ENCODE results near the gene SINHCAF. TPM values are rescaled to one million over a fixed set of nuclear protein-coding genes. Genes with fewer than 3 reads are reported as not detected.
A peak's percentile ranks its signal among the peaks of the same experiment; 100 is the strongest.

The SINHCAF gene
- total RNA-seq, 6 experiments from 2014 or later, result 10.3 to 24.5 (median 16.0) TPM

- Mint-ChIP-seq H3K4me1 (ENCODE audit: low read depth) (peaks cover 52% of the 10 kb centered on the region), H3K27ac (peak overlapping the region; percentile 67), H3K27me3 (ENCODE audit: insufficient read depth) (no peaks in the 10 kb centered on the region), H3K4me3 (peak overlapping the region; percentile 86), H3K36me3 (ENCODE audit: low read depth) (peaks cover 5% of the 10 kb centered on the region), H3K9me3 (no peaks in the 10 kb centered on the region)
- no peak for DNase-seq
- TF ChIP-seq, protein P1, sequence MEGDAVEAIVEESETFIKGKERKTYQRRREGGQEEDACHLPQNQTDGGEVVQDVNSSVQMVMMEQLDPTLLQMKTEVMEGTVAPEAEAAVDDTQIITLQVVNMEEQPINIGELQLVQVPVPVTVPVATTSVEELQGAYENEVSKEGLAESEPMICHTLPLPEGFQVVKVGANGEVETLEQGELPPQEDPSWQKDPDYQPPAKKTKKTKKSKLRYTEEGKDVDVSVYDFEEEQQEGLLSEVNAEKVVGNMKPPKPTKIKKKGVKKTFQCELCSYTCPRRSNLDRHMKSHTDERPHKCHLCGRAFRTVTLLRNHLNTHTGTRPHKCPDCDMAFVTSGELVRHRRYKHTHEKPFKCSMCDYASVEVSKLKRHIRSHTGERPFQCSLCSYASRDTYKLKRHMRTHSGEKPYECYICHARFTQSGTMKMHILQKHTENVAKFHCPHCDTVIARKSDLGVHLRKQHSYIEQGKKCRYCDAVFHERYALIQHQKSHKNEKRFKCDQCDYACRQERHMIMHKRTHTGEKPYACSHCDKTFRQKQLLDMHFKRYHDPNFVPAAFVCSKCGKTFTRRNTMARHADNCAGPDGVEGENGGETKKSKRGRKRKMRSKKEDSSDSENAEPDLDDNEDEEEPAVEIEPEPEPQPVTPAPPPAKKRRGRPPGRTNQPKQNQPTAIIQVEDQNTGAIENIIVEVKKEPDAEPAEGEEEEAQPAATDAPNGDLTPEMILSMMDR (IDR thresholded peaks at IDR 0.05), result no peak
Measured at GRCh38 chr12:31316891-31317290, 9.1 kb downstream of the SINHCAF start.

DNA sequence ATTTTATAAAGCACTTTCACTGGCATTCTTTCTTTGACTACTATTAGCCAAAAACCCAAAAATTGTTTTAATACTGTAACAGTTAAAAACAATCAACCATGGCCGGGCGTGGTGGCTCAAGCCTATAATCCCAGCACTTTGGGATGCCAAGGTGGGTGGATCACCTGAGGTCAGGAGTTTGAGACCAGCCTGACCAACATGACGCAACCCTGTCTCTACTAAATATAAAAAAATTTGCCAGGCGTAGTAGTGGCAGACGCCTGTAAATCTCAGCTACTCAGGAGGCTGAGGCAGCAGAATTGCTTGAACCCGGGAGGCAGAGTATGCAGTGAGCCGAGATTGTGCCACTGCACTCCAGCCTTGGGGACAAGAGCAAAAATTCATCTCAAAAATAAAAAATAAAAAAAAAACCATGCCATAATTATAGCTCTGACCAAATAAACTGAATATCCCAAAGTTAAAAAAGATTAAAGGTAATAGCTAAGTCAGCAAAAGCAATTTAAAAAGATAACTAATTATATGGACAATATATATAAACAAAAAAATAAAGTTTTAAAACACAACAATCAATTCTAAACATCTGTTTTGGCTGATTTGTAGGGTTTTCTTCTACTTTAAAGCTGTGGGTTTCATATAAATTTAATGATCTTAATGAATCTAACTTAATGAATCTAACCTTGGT is 10.0 kb downstream of the SINHCAF start:
- TF ChIP-seq, protein P1 (IDR thresholded peaks at IDR 0.05), result no peak
- H3K4me1 Mint-ChIP-seq (ENCODE audit: low read depth), result peaks cover 45% of the 10 kb centered on the region
- H3K9me3 Mint-ChIP-seq, result no peaks in the 10 kb centered on the region
- H3K27me3 Mint-ChIP-seq (ENCODE audit: insufficient read depth), result no peaks in the 10 kb centered on the region
- peaks cover 5% of the 10 kb centered on the region for H3K36me3 Mint-ChIP-seq (ENCODE audit: low read depth)
- no peak for DNase-seq
- no peak overlapping the region for H3K27ac Mint-ChIP-seq
- H3K4me3 Mint-ChIP-seq, result no peak overlapping the region

DNA sequence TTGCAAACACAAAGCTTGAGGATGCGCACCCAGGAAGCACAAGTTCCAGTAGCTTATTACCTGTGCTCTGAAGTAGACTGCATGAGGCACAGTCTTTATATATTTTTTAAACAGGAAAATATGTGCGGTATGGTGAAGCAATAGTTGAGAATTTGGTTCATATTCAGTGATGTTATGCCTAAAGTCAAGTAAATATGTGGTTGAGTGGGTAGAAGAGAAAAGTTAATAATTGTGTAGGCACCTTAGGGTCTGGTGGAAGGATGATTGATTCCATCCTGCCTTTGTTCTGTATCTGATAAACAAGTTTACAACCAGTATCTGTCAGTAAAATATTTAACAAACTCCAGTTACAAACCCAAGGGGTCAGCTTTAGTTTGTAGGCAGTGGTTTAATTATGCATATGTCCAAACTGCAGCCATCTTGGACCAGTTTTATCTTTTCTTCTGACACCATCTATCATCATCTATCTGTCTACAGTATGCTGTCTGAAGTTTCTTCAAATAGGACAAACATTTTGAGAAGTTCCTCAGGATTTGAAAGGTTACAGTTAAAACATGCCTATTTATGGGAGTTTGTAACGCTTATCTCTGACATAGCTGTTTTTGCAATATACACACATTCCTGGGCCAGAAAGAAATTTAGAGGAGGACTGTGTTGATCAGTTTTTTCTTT is 10.8 kb downstream of the SINHCAF start:
- H3K36me3 Mint-ChIP-seq (ENCODE audit: low read depth), result peaks cover 5% of the 10 kb centered on the region
- TF ChIP-seq, protein P1 (IDR thresholded peaks at IDR 0.05), result no peak

GRCh38 chr12:31312431-31312830 is 13.5 kb downstream of the SINHCAF start:
- TF ChIP-seq, protein P1 (IDR thresholded peaks at IDR 0.05), result no peak
- no peak for DNase-seq
- H3K27ac Mint-ChIP-seq, result no peak overlapping the region

More for the DNA sequence above, 10.8 kb downstream of the SINHCAF start:
- H3K9me3 Mint-ChIP-seq, result no peaks in the 10 kb centered on the region
- H3K4me3 Mint-ChIP-seq, result no peak overlapping the region
- peaks cover 43% of the 10 kb centered on the region for H3K4me1 Mint-ChIP-seq (ENCODE audit: low read depth)
- H3K27me3 Mint-ChIP-seq (ENCODE audit: insufficient read depth), result no peaks in the 10 kb centered on the region
- H3K27ac Mint-ChIP-seq, result no peak overlapping the region
- DNase-seq, result no peak

GRCh38 chr12:31311634-31312258 is 14.2 kb downstream of the SINHCAF start:
- TF ChIP-seq, protein P1 (IDR thresholded peaks at IDR 0.05), result no peak

More at GRCh38 chr12:31312431-31312830, 13.5 kb downstream of the SINHCAF start:
- H3K9me3 Mint-ChIP-seq, result no peaks in the 10 kb centered on the region
- peaks cover 28% of the 10 kb centered on the region for H3K4me1 Mint-ChIP-seq (ENCODE audit: low read depth)
- H3K27me3 Mint-ChIP-seq (ENCODE audit: insufficient read depth), result no peaks in the 10 kb centered on the region
- no peak overlapping the region for H3K4me3 Mint-ChIP-seq
- peaks cover 5% of the 10 kb centered on the region for H3K36me3 Mint-ChIP-seq (ENCODE audit: low read depth)

More at GRCh38 chr12:31311634-31312258, 14.2 kb downstream of the SINHCAF start:
- Mint-ChIP-seq H3K9me3 (no peaks in the 10 kb centered on the region), H3K27ac (no peak overlapping the region), H3K4me3 (no peak overlapping the region), H3K36me3 (ENCODE audit: low read depth) (peaks cover 5% of the 10 kb centered on the region), H3K27me3 (ENCODE audit: insufficient read depth) (no peaks in the 10 kb centered on the region), H3K4me1 (ENCODE audit: low read depth) (peaks cover 28% of the 10 kb centered on the region)
- no peak for DNase-seq

Data from HFFc6 (cell line).